ENCODE data around the gene LLGL1.
"Not testable (repeated sequence)": the region's sequence is repeated elsewhere in the genome, so short reads cannot be mapped to it uniquely, and the experiment has no call there.

Gene LLGL1

DNA sequence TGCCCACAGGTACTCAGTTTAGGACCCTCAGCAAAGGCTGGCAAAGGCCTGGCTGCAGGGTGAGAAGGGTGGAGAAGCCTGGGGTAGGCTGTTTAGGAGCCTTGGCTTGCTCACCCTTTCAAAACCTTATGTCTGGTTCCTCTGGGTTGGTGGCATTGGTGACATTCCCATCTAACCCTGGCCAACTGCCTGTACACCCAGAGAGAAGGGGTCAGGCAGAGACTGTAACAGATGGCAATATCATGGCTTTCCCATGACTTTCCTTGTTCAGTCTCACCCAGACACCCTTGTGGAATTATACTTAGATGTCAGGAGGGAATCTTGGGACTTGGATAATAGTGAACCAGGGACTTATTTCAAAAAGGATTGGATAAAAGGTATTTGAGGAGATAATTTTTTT is 18.5 kb upstream of the LLGL1 start:
- no peak overlapping the region for H3K4me3 ChIP-seq (ENCODE audit: low read depth, low read length)
- TF ChIP-seq, protein P1, sequence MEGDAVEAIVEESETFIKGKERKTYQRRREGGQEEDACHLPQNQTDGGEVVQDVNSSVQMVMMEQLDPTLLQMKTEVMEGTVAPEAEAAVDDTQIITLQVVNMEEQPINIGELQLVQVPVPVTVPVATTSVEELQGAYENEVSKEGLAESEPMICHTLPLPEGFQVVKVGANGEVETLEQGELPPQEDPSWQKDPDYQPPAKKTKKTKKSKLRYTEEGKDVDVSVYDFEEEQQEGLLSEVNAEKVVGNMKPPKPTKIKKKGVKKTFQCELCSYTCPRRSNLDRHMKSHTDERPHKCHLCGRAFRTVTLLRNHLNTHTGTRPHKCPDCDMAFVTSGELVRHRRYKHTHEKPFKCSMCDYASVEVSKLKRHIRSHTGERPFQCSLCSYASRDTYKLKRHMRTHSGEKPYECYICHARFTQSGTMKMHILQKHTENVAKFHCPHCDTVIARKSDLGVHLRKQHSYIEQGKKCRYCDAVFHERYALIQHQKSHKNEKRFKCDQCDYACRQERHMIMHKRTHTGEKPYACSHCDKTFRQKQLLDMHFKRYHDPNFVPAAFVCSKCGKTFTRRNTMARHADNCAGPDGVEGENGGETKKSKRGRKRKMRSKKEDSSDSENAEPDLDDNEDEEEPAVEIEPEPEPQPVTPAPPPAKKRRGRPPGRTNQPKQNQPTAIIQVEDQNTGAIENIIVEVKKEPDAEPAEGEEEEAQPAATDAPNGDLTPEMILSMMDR (IDR thresholded peaks at IDR 0.05; ENCODE audit: borderline replicate concordance, insufficient read depth, low read depth, low read length) = no peak

DNA sequence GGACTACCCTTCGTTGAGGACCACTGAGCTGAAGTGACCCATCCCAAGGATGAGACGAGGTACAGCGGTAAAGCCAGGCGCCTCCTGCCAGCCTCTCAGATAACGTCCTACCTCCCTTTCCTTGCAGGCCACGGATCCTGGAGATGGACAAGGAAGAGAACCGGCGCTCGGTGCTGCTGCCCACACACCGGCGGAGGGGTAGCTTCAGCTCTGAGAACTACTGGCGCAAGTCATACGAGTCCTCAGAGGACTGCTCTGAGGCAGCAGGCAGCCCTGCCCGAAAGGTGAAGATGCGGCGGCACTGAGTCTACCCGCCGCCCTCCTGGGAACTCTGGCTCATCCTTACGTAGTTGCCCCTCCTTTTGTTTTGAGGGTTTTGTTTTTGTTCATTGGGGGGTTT is 17.3 kb upstream of the LLGL1 start:
- no peak overlapping the region for H3K4me3 ChIP-seq (ENCODE audit: low read depth, low read length)
- TF ChIP-seq, protein P1 (IDR thresholded peaks at IDR 0.05; ENCODE audit: borderline replicate concordance, insufficient read depth, low read depth, low read length) = no peak

DNA sequence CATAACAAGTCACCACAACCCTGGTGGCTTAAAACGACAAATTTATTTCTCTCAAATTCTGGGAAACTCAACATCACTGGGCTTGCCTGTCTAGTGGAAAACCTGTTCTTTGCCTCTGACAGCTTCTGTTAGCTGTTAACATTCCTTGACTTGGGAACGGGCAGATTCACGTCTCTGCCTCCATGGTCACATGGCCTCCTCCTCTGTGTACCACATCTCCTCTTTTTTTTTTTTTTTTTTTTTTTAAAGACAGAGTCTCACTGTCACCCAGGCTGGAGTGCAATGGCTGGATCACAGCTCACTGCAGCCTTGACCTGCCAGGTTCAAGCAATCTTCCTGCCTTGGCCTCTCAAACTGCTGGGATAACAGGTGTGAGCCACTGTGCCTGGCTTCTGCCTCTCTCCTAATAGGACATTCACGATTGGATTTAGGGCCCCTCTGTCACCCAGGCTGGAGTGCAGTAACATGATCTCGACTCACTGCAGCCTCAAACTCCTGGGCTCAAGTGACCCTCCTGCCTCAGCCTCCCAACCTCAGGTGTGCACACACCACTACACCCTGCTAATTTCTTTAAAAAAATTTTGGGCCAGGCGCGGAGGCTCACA is 11.7 kb upstream of the LLGL1 start:
- no peak overlapping the region for H3K4me3 ChIP-seq (ENCODE audit: low read depth, low read length)
- TF ChIP-seq, protein P1 (IDR thresholded peaks at IDR 0.05; ENCODE audit: borderline replicate concordance, insufficient read depth, low read depth, low read length) = no peak

DNA sequence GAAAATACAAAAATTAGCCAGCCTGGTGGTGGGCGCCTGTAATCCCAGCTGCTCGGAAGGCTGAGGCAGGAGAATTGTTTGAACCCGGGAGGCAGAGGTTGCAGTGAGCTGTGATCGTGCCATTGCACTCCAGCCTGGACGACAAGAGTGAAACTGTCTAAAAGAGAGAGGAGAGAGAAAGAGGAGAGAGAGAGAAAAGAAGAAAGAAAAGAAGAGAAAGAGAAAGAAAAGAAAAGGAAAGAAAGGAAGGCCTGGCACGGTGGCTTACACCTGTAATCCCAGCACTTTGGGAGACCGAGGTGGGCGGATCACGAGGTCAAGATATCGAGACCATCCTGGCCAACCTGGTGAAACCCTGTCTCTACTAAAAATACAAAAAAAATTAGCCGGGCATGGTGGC is 8.5 kb upstream of the LLGL1 start:
- not testable (repeated sequence) for H3K4me3 ChIP-seq (ENCODE audit: low read depth, low read length)

DNA sequence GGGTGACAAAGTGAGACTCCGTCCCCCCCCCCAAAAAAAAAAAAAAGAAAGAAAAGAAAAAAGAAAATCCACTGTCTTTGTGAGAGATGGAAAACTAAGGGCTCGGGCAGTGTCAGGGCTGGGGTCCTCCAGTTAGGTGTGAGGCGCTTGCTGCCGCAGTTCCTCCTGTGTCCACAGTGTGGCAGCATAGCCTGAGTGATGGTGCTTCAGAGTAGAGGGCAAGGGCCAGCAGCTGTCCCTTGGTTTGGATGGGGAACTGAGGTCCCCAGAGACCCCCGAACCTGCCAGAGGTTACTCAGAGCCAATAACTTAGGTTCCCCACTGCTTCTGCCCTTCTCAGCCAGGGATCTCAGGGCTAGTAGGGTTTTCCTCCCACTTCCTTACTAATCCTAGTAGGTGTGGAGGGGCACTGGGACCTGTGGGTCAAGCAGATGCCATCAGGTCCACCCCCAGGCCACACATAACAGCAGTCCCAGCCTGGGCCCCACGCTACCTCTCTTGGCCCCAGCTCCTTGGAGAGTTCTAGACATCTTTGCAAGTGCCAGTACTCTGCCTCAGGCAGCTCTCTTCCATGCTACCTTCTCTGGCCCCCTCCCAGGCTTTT is 7.9 kb upstream of the LLGL1 start:
- H3K4me3 ChIP-seq (ENCODE audit: low read depth, low read length) = no peak overlapping the region
- TF ChIP-seq, protein P1 (IDR thresholded peaks at IDR 0.05; ENCODE audit: borderline replicate concordance, insufficient read depth, low read depth, low read length) = peak; percentile 98

DNA sequence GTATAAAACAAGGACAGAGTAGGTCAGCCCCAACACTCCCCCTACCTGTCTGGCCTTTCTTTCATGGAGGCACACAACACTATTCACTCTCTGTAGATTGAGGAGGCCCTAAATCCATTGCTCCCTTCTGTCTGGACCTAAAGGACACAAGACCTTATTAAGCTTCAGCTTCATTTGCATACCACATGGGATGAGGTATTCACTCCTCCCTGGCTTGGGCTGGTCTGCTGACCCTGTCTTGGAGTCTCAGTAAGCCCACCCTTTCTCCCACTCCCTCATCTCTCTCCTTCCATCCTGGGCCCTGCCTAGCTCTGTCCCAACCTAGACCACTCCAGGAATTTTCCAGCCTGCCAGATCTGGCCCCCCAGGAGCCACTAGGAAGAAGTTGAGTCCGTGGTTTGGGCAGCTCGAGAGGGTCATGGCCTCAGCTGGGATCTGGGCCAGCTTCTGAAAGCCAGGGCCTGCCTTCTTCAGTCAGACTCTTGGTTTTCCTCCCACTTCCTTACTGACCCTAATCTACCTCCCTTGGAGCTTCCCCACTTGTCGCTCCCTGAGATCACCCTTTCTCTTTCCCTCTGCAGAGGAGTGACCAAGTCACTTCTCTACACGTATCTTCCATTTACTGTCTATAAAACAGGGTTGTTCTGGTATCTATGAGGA is 6.5 kb upstream of the LLGL1 start:
- TF ChIP-seq, protein P1 (IDR thresholded peaks at IDR 0.05; ENCODE audit: borderline replicate concordance, insufficient read depth, low read depth, low read length) = no peak
- H3K4me3 ChIP-seq (ENCODE audit: low read depth, low read length) = no peak overlapping the region

DNA sequence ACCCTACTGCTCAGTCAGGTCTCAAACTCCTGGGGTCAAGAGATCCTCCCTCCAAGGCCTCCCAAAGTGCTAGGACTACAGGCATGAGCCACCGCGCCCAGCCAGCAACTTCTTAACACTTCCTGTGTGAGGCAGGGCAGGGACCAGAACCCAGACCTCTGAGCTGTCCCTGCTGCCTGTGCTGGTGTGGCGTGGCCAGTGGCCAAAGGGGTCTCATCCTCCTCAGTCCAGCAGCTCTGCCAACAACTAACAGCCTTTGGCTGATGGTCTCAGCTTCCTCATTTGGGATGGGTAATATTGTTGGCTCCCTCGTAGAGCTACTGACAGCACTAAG is 1.4 kb upstream of the LLGL1 start:
- TF ChIP-seq, protein P1 (IDR thresholded peaks at IDR 0.05; ENCODE audit: borderline replicate concordance, insufficient read depth, low read depth, low read length) = no peak
- no peak overlapping the region for H3K4me3 ChIP-seq (ENCODE audit: low read depth, low read length)

Measured in GM12875 (cell line).